GM12874 (cell line): ENCODE measurements around the gene TRAPPC2.

ENCODE experiments used
- CTCF ChIP-seq: IDR thresholded peaks from 2 replicates; pipeline ENCODE4 v1.5.1; 2011; ENCODE audit warnings: low read depth, mild to moderate bottlenecking, control low read depth, low read length, moderate library complexity; ENCODE audit not compliant: insufficient read depth

TRAPPC2 gene

DNA sequence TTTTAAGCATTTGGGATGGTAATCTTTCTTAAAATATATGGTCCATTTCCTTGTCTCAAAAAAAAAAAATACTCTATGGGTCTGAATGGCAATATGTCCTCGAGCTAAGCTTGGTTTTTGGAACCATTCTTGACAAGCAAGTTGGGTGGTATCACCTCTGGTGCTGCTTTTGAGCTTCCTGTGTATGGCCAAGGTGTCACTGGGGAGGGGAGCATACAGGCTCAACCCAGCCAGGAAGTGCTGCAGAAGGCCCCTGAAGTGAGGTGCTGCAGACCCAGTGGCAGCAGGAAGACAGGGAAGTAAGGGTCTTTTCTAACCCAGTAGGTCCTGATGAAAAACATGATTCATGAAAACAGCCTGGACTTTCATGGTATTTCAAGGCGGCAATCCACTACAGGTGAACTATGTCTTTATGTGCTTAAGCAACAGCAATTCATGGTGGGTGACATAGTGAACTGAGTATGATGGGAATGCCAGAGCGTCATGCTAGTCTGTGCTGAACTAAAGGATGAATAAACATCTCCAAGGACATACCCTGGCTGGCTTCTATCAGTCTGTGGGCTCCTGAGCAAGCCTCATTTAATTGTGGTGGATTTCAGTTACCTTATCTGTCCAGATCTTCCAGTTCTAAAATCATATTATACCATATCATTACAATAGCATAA is 15.1 kb downstream of the TRAPPC2 start:
- TF ChIP-seq CTCF: no peak

- TF ChIP-seq CTCF: no peak
Measured at GRCh38 chrX:13717700-13718472, 16.5 kb downstream of the TRAPPC2 start.

- TF ChIP-seq CTCF: no peak
Measured at GRCh38 chrX:13716905-13717304, 17.5 kb downstream of the TRAPPC2 start.

- TF ChIP-seq CTCF: no peak
Measured at GRCh38 chrX:13716455-13716854, 18.0 kb downstream of the TRAPPC2 start.

DNA sequence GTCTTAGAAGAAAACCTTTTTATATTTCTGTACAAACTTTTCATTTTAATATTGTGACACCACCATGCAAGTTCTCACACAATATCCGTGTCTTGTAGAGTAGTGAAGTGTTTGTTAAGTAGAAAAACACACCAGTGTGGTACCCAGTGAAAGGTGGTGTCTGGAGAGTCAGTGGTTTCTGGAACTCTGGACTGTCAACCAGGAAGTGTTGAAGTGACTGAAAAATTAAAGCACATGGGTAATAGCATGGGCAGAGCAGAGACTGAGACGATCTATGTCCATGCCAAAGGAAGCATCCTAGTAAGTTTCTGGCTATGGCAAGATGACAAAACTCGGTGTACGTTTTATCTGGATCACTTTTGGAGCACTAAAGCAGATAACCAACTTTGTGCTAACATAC is 23.3 kb downstream of the TRAPPC2 start:
- no peak for TF ChIP-seq CTCF

DNA sequence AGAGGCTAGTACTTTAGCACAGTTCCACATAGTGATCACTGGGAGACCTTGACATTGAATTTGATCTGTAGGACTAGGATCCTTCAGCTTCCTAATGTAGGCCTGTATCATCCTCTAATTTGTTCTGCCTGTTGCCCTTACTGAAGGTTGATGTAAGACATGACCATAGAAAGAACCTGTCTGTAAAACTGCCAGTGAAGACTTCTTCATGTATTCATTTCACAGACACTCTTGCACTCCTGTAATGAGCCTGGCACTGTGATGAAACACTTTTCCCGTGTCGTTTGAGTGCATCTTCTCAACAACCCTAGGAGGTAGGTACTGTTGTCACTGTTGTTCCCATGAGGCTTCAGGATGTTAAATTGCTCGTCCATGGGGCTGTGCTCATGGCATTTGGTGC is 30.8 kb downstream of the TRAPPC2 start:
- TF ChIP-seq CTCF: no peak

DNA sequence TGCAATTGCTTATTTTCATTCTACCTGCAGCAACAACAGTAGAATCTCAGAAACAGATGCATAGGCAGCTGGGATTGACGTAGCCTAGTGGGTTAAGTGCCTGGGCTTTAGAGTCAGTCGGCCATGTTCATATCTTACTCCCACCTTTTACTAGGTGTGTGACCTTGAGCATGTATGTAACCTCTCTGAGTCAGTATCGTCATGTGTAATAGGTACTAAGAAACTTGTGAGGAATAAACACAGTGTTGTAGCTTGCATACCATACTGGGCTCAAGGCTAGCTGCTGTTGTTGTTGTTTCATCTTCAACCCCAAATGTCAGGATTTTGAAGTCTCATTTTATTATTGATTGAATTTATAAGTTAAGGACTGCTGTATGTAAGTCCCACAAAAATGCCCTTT is 31.3 kb downstream of the TRAPPC2 start:
- TF ChIP-seq CTCF: no peak
